Measurements from ENCODE around the gene RAVER2.

GRCh38 chr1:64711266-64711665, 33.6 kb upstream of the RAVER2 start:
- TF ChIP-seq EZH2 (IDR thresholded peaks at IDR 0.05; ENCODE audit: low read depth) = no peak
- TF ChIP-seq, protein P1, sequence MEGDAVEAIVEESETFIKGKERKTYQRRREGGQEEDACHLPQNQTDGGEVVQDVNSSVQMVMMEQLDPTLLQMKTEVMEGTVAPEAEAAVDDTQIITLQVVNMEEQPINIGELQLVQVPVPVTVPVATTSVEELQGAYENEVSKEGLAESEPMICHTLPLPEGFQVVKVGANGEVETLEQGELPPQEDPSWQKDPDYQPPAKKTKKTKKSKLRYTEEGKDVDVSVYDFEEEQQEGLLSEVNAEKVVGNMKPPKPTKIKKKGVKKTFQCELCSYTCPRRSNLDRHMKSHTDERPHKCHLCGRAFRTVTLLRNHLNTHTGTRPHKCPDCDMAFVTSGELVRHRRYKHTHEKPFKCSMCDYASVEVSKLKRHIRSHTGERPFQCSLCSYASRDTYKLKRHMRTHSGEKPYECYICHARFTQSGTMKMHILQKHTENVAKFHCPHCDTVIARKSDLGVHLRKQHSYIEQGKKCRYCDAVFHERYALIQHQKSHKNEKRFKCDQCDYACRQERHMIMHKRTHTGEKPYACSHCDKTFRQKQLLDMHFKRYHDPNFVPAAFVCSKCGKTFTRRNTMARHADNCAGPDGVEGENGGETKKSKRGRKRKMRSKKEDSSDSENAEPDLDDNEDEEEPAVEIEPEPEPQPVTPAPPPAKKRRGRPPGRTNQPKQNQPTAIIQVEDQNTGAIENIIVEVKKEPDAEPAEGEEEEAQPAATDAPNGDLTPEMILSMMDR (conservative IDR thresholded peaks at IDR 0.05) = no peak

All from PC-9 (cell line).